OCI-LY7 (cell line): ENCODE data around the gene ANKRD27. TPM values are rescaled to one million over a fixed set of nuclear protein-coding genes. Genes with fewer than 3 reads are reported as not detected.
"Not testable (repeated sequence)": the region's sequence is repeated elsewhere in the genome, so short reads cannot be mapped to it uniquely, and the experiment has no call there.

ENCODE experiments used
- BruUV-seq: library from RNA; stranded (reverse); fragments of 400-500 nt; replicated peaks from 2 replicates; lab custom pipeline; 2021; lab: Mats Ljungman, UMichigan
- CTCF ChIA-PET: fragments of 300-600 bp; sonication (Branson Sonifier 250); formaldehyde crosslinking; loops from one replicate; lab custom pipeline; 2022; ENCODE audit warnings: antibody characterized with exemption; ENCODE audit not compliant: unreplicated experiment; lab: Charles Lee
- POLR2A ChIA-PET: fragments of 300-600 bp; sonication (Branson Sonifier 250); formaldehyde crosslinking; loops from one replicate; lab custom pipeline; 2022; ENCODE audit warnings: antibody characterized with exemption; lab: Charles Lee
- DNase-seq: peaks from one replicate; pipeline ENCODE4 v3.0.0-alpha.2; 2015; ENCODE audit warnings: low spot score
- H2AFZ ChIP-seq: fragments of 200-600 bp; sonication (generic), shearing (Covaris generic); 2 replicates; pipeline ENCODE4 v1.6.1; 2014; ENCODE audit warnings: mild to moderate bottlenecking, antibody characterized with exemption, low read length, moderate library complexity
- H3K27ac ChIP-seq: fragments of 200-600 bp; sonication (generic); 2 replicates; pipeline ENCODE4 v1.5.1; 2014; ENCODE audit warnings: mixed run types, low read depth, mild to moderate bottlenecking, moderate library complexity, low read length, inconsistent platforms; ENCODE audit not compliant: poor library complexity, severe bottlenecking
- H3K36me3 ChIP-seq: fragments of 200-600 bp; sonication (generic); 2 replicates; pipeline ENCODE4 v1.6.1; 2014; ENCODE audit warnings: mild to moderate bottlenecking, antibody characterized with exemption, low read length, moderate library complexity, mixed read lengths; ENCODE audit not compliant: insufficient read depth
- H3K4me1 ChIP-seq: fragments of 200-600 bp; sonication (generic); 2 replicates; pipeline ENCODE4 v1.5.1; 2014; ENCODE audit warnings: mild to moderate bottlenecking, low read length; ENCODE audit not compliant: insufficient read depth, poor library complexity, severe bottlenecking
- H3K4me2 ChIP-seq: fragments of 200-600 bp; sonication (generic); 2 replicates; pipeline ENCODE4 v1.6.1; 2014; ENCODE audit warnings: mild to moderate bottlenecking, low read length
- H3K4me3 ChIP-seq: fragments of 200-600 bp; sonication (generic); 2 replicates; pipeline ENCODE4 v1.5.1; 2014; ENCODE audit warnings: mild to moderate bottlenecking, low read depth, low read length; ENCODE audit not compliant: poor library complexity, severe bottlenecking
- H3K79me2 ChIP-seq: fragments of 200-600 bp; sonication (generic); 2 replicates; pipeline ENCODE4 v1.6.1; 2016; ENCODE audit warnings: low read depth, mild to moderate bottlenecking, low read length, moderate library complexity, mixed read lengths; ENCODE audit not compliant: insufficient read depth
- H3K9me2 ChIP-seq: fragments of 200-600 bp; sonication (generic); 2 replicates; pipeline ENCODE4 v1.6.1; 2016; ENCODE audit warnings: mild to moderate bottlenecking, low read length, mixed read lengths; ENCODE audit not compliant: insufficient read depth
- H3K9me3 ChIP-seq: fragments of 200-600 bp; sonication (generic); 2 replicates; pipeline ENCODE4 v1.6.1; 2014; ENCODE audit warnings: mild to moderate bottlenecking, mixed run types, low read length, mixed read lengths
- H4K20me1 ChIP-seq: fragments of 200-600 bp; sonication (generic); 2 replicates; pipeline ENCODE4 v1.6.1; 2014; ENCODE audit warnings: mild to moderate bottlenecking, antibody characterized with exemption, low read length, moderate library complexity, mixed read lengths; ENCODE audit not compliant: insufficient read depth
- CTCF ChIP-seq: fragments of 200-600 bp; sonication (generic); conservative IDR thresholded peaks from 2 replicates; pipeline ENCODE4 v1.5.1; 2014; ENCODE audit warnings: mild to moderate bottlenecking, antibody characterized with exemption, low read length, moderate library complexity, mixed read lengths
- EZH2phosphoT487 ChIP-seq: fragments of 200-600 bp; sonication (generic); IDR thresholded peaks from 2 replicates; pipeline ENCODE4 v1.6.1; 2018; ENCODE audit warnings: low read depth, borderline replicate concordance, mild to moderate bottlenecking, mixed run types, antibody characterized with exemption, low read length, moderate library complexity, mixed read lengths
- intact Hi-C: fragments of 100-400 bp; cut with micrococcal nuclease; formaldehyde crosslinking; loops from one replicate; pipeline ENCODE4 v1.10.0; 2022; ENCODE audit not compliant: unreplicated experiment
- total RNA-seq, 2 experiments: library from RNA; depleted of rRNA in 1 of 2; stranded (reverse); fragments of >200 nt in 1 of 2; shearing (Covaris generic) in 1 of 2; gene quantifications; 2 replicates each; pipeline ENCODE4 v1.2.3, GENCODE V29; 2014 to 2022

ANKRD27 gene
- total RNA-seq, 2 experiments from 2014 or later: 43.0 to 58.5 TPM

GRCh38 chr19:32594021-32594420 lies 81.0 kb downstream of the ANKRD27 start:
- ChIA-PET CTCF (no interaction called here), POLR2A (no interaction called here)
- H4K20me1 ChIP-seq: no peaks in the 10 kb centered on the region
- no peaks in the 10 kb centered on the region for H3K79me2 ChIP-seq
- DNase-seq: no peak
- no peak overlapping the region for H2AFZ ChIP-seq
- TF ChIP-seq CTCF (no peak), EZH2phosphoT487 (no peak)
- H3K4me2 ChIP-seq: no peak overlapping the region
- H3K36me3 ChIP-seq: peaks cover 62% of the 10 kb centered on the region
- no peaks in the 10 kb centered on the region for H3K4me1 ChIP-seq
- H3K9me2 ChIP-seq: no peaks in the 10 kb centered on the region
- BruUV-seq: no TSS peak
- no peak overlapping the region for H3K4me3 ChIP-seq
- no peak overlapping the region for H3K27ac ChIP-seq
- no peaks in the 10 kb centered on the region for H3K9me3 ChIP-seq
- intact Hi-C loops: no loop called here

- BruUV-seq, H2AFZ ChIP-seq, CTCF ChIA-PET, H3K4me1 ChIP-seq, H4K20me1 ChIP-seq, H3K4me3 ChIP-seq, H3K9me3 ChIP-seq, H3K4me2 ChIP-seq, POLR2A ChIA-PET, H3K79me2 ChIP-seq, DNase-seq, H3K9me2 ChIP-seq, H3K27ac ChIP-seq: not testable (repeated sequence)
- H3K36me3 ChIP-seq: peaks cover 47% of the 10 kb centered on the region
- intact Hi-C loops: loop anchor here (10.0 kb wide), 1 partner anchor 183 kb away; the partner anchor contains the start of gene DPY19L3
These were observed 87.1 kb downstream of the ANKRD27 start for GRCh38 chr19:32587747-32588504.

- no peaks in the 10 kb centered on the region for H3K9me2 ChIP-seq
- ChIA-PET CTCF (no interaction called here), POLR2A (no interaction called here)
- DNase-seq: peak; percentile 7
- H3K9me3 ChIP-seq: no peaks in the 10 kb centered on the region
- peaks cover 45% of the 10 kb centered on the region for H3K36me3 ChIP-seq
- H3K4me1 ChIP-seq: peaks cover 10% of the 10 kb centered on the region
- H3K79me2 ChIP-seq: peaks cover 16% of the 10 kb centered on the region
- peak overlapping the region; percentile 89 for H3K4me2 ChIP-seq
- H4K20me1 ChIP-seq: peaks cover 6% of the 10 kb centered on the region; the same call in 1 of the 2 replicates
- no peak for TF ChIP-seq EZH2phosphoT487
- no peak for TF ChIP-seq CTCF
- BruUV-seq: no TSS peak
- H3K27ac ChIP-seq: peak overlapping the region; percentile 32
- peak overlapping the region; percentile 93 for H3K4me3 ChIP-seq
- H2AFZ ChIP-seq: peak overlapping the region; percentile 99
- intact Hi-C loops: loop anchor here (5.0 to 10.0 kb wide), 3 partner anchors 177 to 791 kb away; partner anchors contain the start of genes CEBPG and DPY19L3
These were observed 93.2 kb downstream of the ANKRD27 start for GRCh38 chr19:32581705-32582179.
